Colon (tissue), 2 donors: ENCODE measurements around the gene HDAC4.

Experiments used
- FAIRE-seq: peaks from 2 replicates; lab custom pipeline; 2012; peaks lifted over from hg19 to GRCh38; lab: Jason Lieb, UNC
- donor health status: control.
- donor health status: control.

HDAC4 gene

DNA sequence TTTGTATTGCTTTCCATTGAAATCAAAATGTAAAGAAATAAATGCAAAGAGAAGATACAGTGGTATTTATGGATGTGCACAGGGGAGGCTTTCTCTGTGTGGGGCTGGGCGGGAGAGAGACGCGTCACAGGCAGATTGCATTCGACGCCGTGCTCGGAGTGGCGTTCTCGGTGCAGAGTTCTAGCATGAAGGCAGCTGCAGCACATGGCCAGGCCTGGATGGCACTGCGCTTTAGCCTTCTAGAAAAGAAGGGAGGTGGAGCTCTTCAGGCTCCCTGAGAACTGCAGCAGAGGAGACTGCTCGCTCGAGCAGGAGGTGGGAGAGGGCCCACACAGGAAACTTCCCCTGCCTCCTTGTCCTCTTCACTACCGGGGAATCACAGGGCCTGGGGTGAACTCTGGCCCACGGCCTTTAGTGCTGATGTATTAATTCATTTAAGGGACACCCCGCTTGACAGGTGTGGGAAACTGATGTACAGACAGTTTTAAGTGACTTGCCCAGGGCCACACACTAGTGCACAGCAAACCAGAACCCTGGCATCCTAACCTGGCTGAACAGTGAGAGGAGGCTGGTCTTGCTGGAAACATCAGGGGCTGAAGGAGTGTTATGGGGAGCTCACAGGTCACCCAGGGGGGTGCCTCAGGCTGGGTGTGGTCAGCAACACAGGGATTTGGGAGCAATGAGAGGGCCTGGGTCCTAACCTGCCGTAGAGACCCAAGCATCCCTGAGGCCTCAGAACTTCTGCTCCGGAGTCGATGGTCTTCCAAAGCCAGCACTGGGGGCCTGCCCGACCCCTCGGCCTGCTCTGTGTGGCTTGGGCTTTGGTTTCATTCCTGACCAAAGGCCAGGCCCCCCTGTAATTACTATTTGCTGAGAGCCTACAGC, 199.9 kb downstream of the HDAC4 start:
- FAIRE-seq = no peak

- FAIRE-seq = no peak
These were observed 201.6 kb downstream of the HDAC4 start for GRCh38 chr2:239199041-239199768.

DNA sequence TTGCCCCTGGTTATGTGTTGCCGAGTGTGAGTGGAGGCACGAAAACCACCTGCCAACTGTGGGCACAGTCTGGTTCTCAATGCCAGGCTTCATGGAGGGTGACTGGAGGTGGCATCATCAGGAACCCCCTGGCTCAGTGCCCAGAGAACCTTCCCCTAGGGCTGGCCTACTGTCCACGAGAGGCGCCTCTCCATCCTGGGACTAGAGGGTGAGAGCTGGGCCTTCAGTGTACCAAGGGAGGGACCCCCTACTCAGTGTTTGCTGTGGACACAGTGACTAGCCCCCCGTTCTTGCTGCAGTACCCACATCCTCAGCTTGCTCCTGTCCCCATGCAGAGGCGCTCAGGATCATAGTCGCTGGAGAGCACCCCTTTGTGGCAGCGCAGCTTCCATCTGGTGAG, 202.6 kb downstream of the HDAC4 start:
- FAIRE-seq = no peak

- no peak for FAIRE-seq
These were observed 203.7 kb downstream of the HDAC4 start for GRCh38 chr2:239197146-239197545.

DNA sequence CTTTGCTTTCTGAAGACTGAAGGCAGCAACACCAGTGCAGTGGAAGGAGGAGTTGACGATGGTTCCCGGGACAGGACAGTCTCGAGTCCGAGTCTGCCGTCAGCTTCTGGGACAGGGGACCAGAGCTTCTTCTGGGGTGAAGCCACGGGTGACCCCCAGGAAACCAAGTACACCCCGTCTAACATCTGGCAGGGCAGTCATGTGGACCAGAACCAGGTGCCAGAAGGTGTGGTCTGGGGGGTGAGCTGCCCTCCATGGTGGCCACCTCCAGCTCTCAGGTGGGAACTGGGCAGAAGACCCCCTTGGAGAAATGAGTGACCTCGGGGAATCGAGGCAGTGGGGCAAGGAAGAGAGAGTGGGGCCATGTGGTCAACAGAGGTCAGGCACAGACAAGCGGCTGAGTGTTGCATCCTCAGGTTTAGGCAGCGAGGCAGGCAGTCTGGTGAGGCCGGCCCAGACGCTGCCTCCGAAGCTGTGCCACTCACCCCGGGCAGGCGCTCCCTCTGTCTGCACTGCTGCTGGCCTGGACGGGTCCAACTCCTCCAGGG, 204.3 kb downstream of the HDAC4 start:
- no peak for FAIRE-seq

DNA sequence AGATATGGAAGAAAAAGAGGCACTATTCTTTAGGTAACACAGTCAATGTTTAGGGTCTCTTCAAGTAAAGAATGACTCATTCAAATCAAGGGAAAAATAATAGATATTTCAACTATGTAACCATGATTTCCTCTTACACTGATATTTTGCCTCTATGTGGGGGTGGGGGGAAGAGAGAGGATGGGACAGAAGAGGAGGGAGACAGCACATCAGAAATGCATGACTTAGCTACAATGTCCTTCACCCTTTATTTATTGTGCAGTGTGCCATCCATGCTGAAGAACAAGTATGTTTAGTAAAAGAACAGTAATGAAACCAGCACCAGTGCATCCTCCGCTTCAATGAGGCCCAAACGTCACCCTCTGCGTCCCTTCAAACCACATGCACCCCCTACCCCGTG, 204.8 kb downstream of the HDAC4 start:
- FAIRE-seq = no peak

- no peak for FAIRE-seq
These were observed 205.4 kb downstream of the HDAC4 start for GRCh38 chr2:239195318-239195871.

GRCh38 chr2:239194731-239195317, 206.0 kb downstream of the HDAC4 start:
- no peak for FAIRE-seq

- no peak for FAIRE-seq
These were observed 206.7 kb downstream of the HDAC4 start for GRCh38 chr2:239193925-239194677.

- no peak for FAIRE-seq
These were observed 207.4 kb downstream of the HDAC4 start for GRCh38 chr2:239193401-239193811.

DNA sequence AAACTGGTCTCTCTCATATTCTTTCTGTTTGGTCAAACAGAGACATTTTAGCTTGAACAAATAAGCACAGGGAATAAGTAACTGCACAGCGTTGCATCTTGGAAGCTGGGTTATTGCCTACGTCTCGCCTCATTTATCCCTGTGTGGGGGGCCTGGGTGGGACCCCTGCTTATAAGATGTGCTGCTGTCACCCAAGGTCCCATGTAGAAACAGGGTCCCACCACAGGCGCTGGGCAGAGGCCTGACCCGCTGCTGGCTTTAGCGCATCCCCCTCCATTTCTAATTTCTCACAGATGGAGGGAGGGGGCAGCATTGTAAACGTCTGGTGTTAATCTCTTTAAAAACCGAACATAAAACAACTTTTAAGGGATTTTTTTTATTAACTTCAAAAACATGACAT, 207.8 kb downstream of the HDAC4 start:
- FAIRE-seq = no peak

GRCh38 chr2:239192456-239192855, 208.4 kb downstream of the HDAC4 start:
- no peak for FAIRE-seq

- no peak for FAIRE-seq
These were observed 209.6 kb downstream of the HDAC4 start for GRCh38 chr2:239190921-239191885.

DNA sequence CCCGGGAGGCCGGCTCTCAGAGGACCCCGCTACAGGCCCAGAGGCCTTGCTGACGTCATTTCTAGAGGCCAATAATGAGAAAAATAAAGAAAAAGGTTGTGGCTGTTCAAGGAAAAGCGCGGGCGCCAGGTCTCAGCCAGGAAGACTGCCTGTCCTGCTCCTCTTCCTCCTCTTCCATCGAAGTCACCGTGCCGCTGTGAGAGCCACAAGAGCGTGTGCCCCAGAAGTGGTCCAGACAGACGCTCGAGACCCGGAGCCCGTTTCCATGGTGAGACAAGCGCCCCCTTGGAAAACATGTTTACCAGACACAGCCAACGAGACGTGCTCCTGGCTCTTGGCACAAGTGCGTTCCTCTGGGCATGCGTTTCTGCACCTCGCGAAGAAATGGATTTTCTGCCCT, 210.5 kb downstream of the HDAC4 start:
- no peak for FAIRE-seq

GRCh38 chr2:239189711-239190131, 211.1 kb downstream of the HDAC4 start:
- FAIRE-seq = no peak

GRCh38 chr2:239188536-239188935, 212.3 kb downstream of the HDAC4 start:
- FAIRE-seq = no peak

DNA sequence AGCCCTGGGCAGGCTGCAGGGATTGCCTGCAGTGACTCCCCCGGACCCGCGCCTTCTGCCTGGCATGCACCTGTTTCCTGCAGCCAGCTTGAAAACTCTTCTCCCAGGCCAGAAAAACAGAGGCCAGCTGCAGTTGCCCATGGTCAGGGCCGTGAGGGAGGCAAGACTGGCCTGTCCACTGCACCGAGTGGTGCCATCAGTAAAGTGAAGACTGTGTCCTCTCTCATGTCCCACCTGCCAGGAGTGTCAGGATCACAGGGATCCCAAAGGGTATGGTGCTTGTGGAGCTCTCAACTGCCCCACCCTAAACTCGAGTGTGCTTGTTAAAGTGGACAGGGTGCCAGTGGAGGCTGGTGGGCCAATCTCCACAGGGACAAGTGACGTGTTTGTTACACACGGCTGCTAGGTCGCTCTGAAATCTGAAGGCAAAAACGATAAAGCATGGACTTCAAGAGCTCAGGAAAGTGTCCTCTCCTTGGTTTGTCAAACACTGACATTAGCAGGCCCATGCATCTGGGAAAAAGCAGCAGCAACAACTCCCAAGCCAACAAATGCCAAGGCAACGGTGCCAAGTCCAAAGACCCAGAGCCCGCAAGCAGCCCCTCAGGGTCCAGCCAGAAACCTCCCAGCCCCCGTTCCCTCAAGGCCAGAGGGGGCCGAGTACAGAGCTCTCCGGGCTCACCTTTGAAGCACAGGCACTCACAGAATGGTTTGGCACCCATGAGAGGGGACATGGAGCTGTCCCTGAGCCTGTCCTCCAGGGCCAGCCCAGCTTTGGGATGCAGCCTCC, 213.2 kb downstream of the HDAC4 start:
- no peak for FAIRE-seq

DNA sequence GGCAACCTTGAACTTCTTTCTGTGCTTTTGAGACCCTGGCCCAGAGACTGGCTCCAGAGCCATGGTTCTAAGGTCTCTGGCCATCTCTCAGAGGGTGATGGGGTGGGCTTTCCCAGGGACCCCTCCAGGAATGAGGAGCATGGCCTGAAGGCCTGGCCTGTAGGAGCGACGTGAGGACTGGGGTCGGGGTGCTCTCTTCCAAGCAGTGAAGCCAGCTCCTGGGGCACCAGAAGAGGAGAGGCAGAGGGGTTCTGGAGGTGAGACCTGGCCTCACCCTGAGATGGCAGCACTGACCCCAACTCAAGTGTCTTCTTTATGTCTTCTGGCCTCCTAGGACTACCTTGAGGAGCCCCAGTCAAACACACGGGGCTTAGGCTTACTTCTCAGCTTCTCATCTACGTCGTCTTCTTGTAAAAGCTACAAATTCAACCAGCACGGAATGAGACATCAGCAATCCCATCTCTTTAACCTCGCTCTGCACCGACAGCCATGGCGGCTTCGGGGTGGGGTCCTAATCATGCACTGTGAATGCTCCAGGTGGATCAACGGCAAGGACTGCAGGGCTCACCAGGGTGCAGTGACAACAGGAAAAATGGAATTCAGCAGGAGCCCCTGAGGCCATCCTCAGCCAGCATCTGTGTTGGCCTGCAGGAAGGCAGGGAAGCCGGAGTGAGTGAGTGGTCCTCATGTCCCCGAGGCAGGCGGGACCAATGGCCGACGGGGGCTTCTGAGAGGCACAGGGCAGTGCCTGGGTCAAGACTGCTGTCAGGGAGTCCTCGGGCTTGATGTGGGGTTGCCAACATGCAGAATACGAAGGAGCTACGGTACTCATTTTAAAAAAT, 214.1 kb downstream of the HDAC4 start:
- FAIRE-seq = no peak
